ENCODE measurements around the gene NPDC1. TPM values are rescaled to one million over a fixed set of nuclear protein-coding genes. Genes with fewer than 3 reads are reported as not detected.

Gene NPDC1
- total RNA-seq, 1 donor from 2014 or later = 124 TPM

- peaks cover 8% of the 10 kb centered on the region for H3K27me3 ChIP-seq (ENCODE audit: low read depth)
- no peak overlapping the region for H3K4me3 ChIP-seq
- H3K9me3 ChIP-seq = no peaks in the 10 kb centered on the region
- H3K36me3 ChIP-seq = peaks cover 6% of the 10 kb centered on the region
- ATAC-seq = no peak
- H3K4me1 ChIP-seq = peaks cover 27% of the 10 kb centered on the region
- no peak overlapping the region for H3K27ac ChIP-seq
- intact Hi-C loops (cut with DNase I) = no loop called here
- TF ChIP-seq CTCF (IDR thresholded peaks at IDR 0.05) = no peak
- no peak for DNase-seq
Measured at GRCh38 chr9:137073992-137074399, 28.0 kb upstream of the NPDC1 start.

- intact Hi-C loops (cut with DNase I) = no loop called here
- no peaks in the 10 kb centered on the region for H3K9me3 ChIP-seq
- H3K27ac ChIP-seq = peak overlapping the region; percentile 69
- DNase-seq (peak; percentile 37), ATAC-seq (no peak)
- H3K27me3 ChIP-seq (ENCODE audit: low read depth) = peaks cover 14% of the 10 kb centered on the region
- no peaks in the 10 kb centered on the region for H3K36me3 ChIP-seq
- H3K4me3 ChIP-seq = peak overlapping the region; percentile 49
- no peak for TF ChIP-seq CTCF (IDR thresholded peaks at IDR 0.05)
- peaks cover 12% of the 10 kb centered on the region for H3K4me1 ChIP-seq
Measured at GRCh38 chr9:137071282-137071681, 25.3 kb upstream of the NPDC1 start.

GRCh38 chr9:137070906-137071275 lies 24.9 kb upstream of the NPDC1 start:
- peak overlapping the region; percentile 69 for H3K27ac ChIP-seq
- peaks cover 14% of the 10 kb centered on the region for H3K27me3 ChIP-seq (ENCODE audit: low read depth)
- DNase-seq (no peak), ATAC-seq (peak; percentile 29 to 39)
- no peaks in the 10 kb centered on the region for H3K36me3 ChIP-seq
- no peaks in the 10 kb centered on the region for H3K9me3 ChIP-seq
- peak overlapping the region; percentile 49 for H3K4me3 ChIP-seq
- peaks cover 12% of the 10 kb centered on the region for H3K4me1 ChIP-seq
- TF ChIP-seq CTCF (IDR thresholded peaks at IDR 0.05) = no peak
- intact Hi-C loops (cut with DNase I) = no loop called here

- H3K27ac ChIP-seq = peak within 1 kb of the TSS; percentile 69
- no peaks in the 10 kb centered on the region for H3K36me3 ChIP-seq
- DNase-seq (peak; percentile 94), ATAC-seq (peak; percentile 95 to 96)
- TF ChIP-seq CTCF (IDR thresholded peaks at IDR 0.05) = no peak
- H3K27me3 ChIP-seq (ENCODE audit: low read depth) = peaks cover 14% of the 10 kb centered on the region
- no peaks in the 10 kb centered on the region for H3K9me3 ChIP-seq
- intact Hi-C loops (cut with DNase I) = no loop called here
- peaks cover 12% of the 10 kb centered on the region for H3K4me1 ChIP-seq
- peak within 1 kb of the TSS; percentile 49 for H3K4me3 ChIP-seq
Measured at GRCh38 chr9:137070201-137070905, 24.4 kb upstream of the NPDC1 start, which contains the start of gene SAPCD2. Gene SAPCD2 (minus strand): TSS chr9:137070557. CDS start chr9:137070460, 97 bp downstream.

- no peak for ATAC-seq
- H3K36me3 ChIP-seq = no peaks in the 10 kb centered on the region
Measured at GRCh38 chr9:137069508-137070091, 23.6 kb upstream of the NPDC1 start.

More at GRCh38 chr9:137069508-137070091, 23.6 kb upstream of the NPDC1 start:
- no peak overlapping the region for H3K27ac ChIP-seq
- no peak for TF ChIP-seq CTCF (IDR thresholded peaks at IDR 0.05)
- no peak overlapping the region for H3K4me3 ChIP-seq
- H3K4me1 ChIP-seq = peaks cover 12% of the 10 kb centered on the region
- peaks cover 14% of the 10 kb centered on the region for H3K27me3 ChIP-seq (ENCODE audit: low read depth)
- H3K9me3 ChIP-seq = no peaks in the 10 kb centered on the region
- intact Hi-C loops (cut with DNase I) = no loop called here
- DNase-seq = peak; percentile 45
